Left ventricle myocardium inferior (tissue), 1 donor: ENCODE results near the gene XPR1. TPM values are rescaled to one million over a fixed set of nuclear protein-coding genes. Genes with fewer than 3 reads are reported as not detected.

Source experiments
- DNase-seq: peaks from one replicate; pipeline ENCODE4 v3.0.0-alpha.2; 2020
- H3K27ac ChIP-seq: fragments of 200-600 bp; replicated peaks from 2 replicates; pipeline ENCODE4 v1.8.0; 2021
- H3K27me3 ChIP-seq: fragments of 200-600 bp; 2 replicates; pipeline ENCODE4 v1.8.0; 2021; ENCODE audit warnings: low read depth
- H3K36me3 ChIP-seq: fragments of 200-600 bp; 2 replicates; pipeline ENCODE4 v1.8.0; 2021
- H3K4me1 ChIP-seq: fragments of 200-600 bp; 2 replicates; pipeline ENCODE4 v1.8.0; 2021
- H3K4me3 ChIP-seq: fragments of 200-600 bp; 2 replicates; pipeline ENCODE4 v1.8.0; 2021; ENCODE audit warnings: mild to moderate bottlenecking, moderate library complexity
- H3K9me3 ChIP-seq: fragments of 200-600 bp; replicated peaks from 2 replicates; pipeline ENCODE4 v1.8.0; 2021
- CTCF ChIP-seq: fragments of 200-600 bp; IDR thresholded peaks from 2 replicates; pipeline ENCODE4 v1.8.0; 2021; ENCODE audit warnings: antibody characterized with exemption, mild to moderate bottlenecking, borderline replicate concordance
- intact Hi-C: fragments of 100-400 bp; cut with micrococcal nuclease; formaldehyde crosslinking; loops from one replicate; pipeline ENCODE4 v1.11.0; 2022
- total RNA-seq: library from RNA; stranded (reverse); fragmentation: NEBNext Ultra II Directional; extraction: Animal tissue kit (Norgen Biotek cat#: 25700); gene quantifications from one replicate; pipeline ENCODE4 v1.2.1, GENCODE V29; 2021
- donor health status: DM: no; HTN: yes; CAD: no; lungs with severe emphysema.

XPR1 gene
- total RNA-seq, 1 donor from 2014 or later = 60.4 TPM

GRCh38 chr1:180751921-180752320 is 120.1 kb downstream of the XPR1 start:
- Histone ChIP-seq H3K4me1 (peaks cover 12% of the 10 kb centered on the region), H3K27ac (no peak overlapping the region), H3K36me3 (no peaks in the 10 kb centered on the region), H3K9me3 (peaks cover 8% of the 10 kb centered on the region), H3K27me3 (no peaks in the 10 kb centered on the region), H3K4me3 (no peak overlapping the region)
- no peak for DNase-seq
- intact Hi-C loops = no loop called here
- TF ChIP-seq CTCF = no peak

- Histone ChIP-seq H3K4me1 (peaks cover 12% of the 10 kb centered on the region), H3K27me3 (no peaks in the 10 kb centered on the region), H3K4me3 (no peak overlapping the region), H3K9me3 (peaks cover 8% of the 10 kb centered on the region), H3K36me3 (no peaks in the 10 kb centered on the region), H3K27ac (no peak overlapping the region)
- TF ChIP-seq CTCF = no peak
- intact Hi-C loops = no loop called here
- no peak for DNase-seq
Observed at GRCh38 chr1:180754453-180754852, 122.6 kb downstream of the XPR1 start.

GRCh38 chr1:180757657-180758056 is 125.8 kb downstream of the XPR1 start:
- no peaks in the 10 kb centered on the region for H3K27me3 ChIP-seq
- H3K4me3 ChIP-seq = no peak overlapping the region
- H3K9me3 ChIP-seq = peaks cover 12% of the 10 kb centered on the region
- H3K4me1 ChIP-seq = peaks cover 5% of the 10 kb centered on the region
- intact Hi-C loops = no loop called here
- H3K36me3 ChIP-seq = no peaks in the 10 kb centered on the region
- H3K27ac ChIP-seq = no peak overlapping the region
- no peak for DNase-seq
- TF ChIP-seq CTCF = no peak

GRCh38 chr1:180762796-180763195 is 131.0 kb downstream of the XPR1 start:
- DNase-seq = no peak
- Histone ChIP-seq H3K9me3 (peaks cover 4% of the 10 kb centered on the region), H3K4me3 (no peak overlapping the region), H3K27ac (no peak overlapping the region), H3K27me3 (no peaks in the 10 kb centered on the region), H3K4me1 (peaks cover 27% of the 10 kb centered on the region), H3K36me3 (no peaks in the 10 kb centered on the region)
- intact Hi-C loops = no loop called here
- no peak for TF ChIP-seq CTCF

GRCh38 chr1:180765151-180765550 is 133.3 kb downstream of the XPR1 start:
- H3K9me3 ChIP-seq = peaks cover 4% of the 10 kb centered on the region
- intact Hi-C loops = no loop called here
- no peak overlapping the region for H3K4me3 ChIP-seq
- no peak for TF ChIP-seq CTCF
- DNase-seq = no peak
- no peak overlapping the region for H3K27ac ChIP-seq
- no peaks in the 10 kb centered on the region for H3K27me3 ChIP-seq
- H3K36me3 ChIP-seq = no peaks in the 10 kb centered on the region
- H3K4me1 ChIP-seq = peaks cover 31% of the 10 kb centered on the region

- TF ChIP-seq CTCF = no peak
- peaks cover 28% of the 10 kb centered on the region for H3K4me1 ChIP-seq
- DNase-seq = no peak
- peaks cover 9% of the 10 kb centered on the region for H3K9me3 ChIP-seq
- intact Hi-C loops = no loop called here
- no peaks in the 10 kb centered on the region for H3K27me3 ChIP-seq
- H3K36me3 ChIP-seq = no peaks in the 10 kb centered on the region
- no peak overlapping the region for H3K4me3 ChIP-seq
- H3K27ac ChIP-seq = no peak overlapping the region
Observed at GRCh38 chr1:180769889-180770288, 138.1 kb downstream of the XPR1 start.
